Panc1 (cell line): Measurements from ENCODE around the gene TJP2. TPM values are rescaled to one million over a fixed set of nuclear protein-coding genes. Genes with fewer than 3 reads are reported as not detected.

Source experiments
- ATAC-seq: fragments of 200-7000 bp; cut with Tn5 transposase; 2 replicates; pipeline ENCODE4 v1.9.1; 2020; ENCODE audit warnings: mild to moderate bottlenecking, moderate library complexity
- BruUV-seq: library from RNA; stranded (reverse); fragments of 400-500 nt; replicated peaks from 2 replicates; lab custom pipeline; 2021; lab: Mats Ljungman, UMichigan
- CTCF ChIA-PET: fragments of 300-600 bp; sonication (Branson Sonifier 250); formaldehyde crosslinking; loops from one replicate; lab custom pipeline; 2022; ENCODE audit warnings: antibody characterized with exemption; lab: Charles Lee
- POLR2A ChIA-PET: fragments of 300-600 bp; sonication (Branson Sonifier 250); formaldehyde crosslinking; loops from one replicate; lab custom pipeline; 2022; ENCODE audit warnings: antibody characterized with exemption; lab: Charles Lee
- DNase-seq: peaks from one replicate; pipeline ENCODE4 v3.0.0-alpha.2; 2010; ENCODE audit warnings: low read depth, low spot score
- H3K27ac ChIP-seq: 2 replicates; pipeline ENCODE4 v1.5.1; 2011; ENCODE audit warnings: mild to moderate bottlenecking, low read length, inconsistent platforms
- H3K27me3 ChIP-seq: fragments of 200-500 bp; sonication (Bioruptor generic); 2 replicates; pipeline ENCODE4 v1.6.0; 2014; ENCODE audit warnings: low read length, inconsistent platforms; ENCODE audit not compliant: control insufficient read depth, insufficient read depth
- H3K36me3 ChIP-seq: fragments of 200-500 bp; sonication (Bioruptor generic); 2 replicates; pipeline ENCODE4 v1.5.1; 2014; ENCODE audit warnings: inconsistent platforms, mild to moderate bottlenecking, low read length, moderate library complexity; ENCODE audit not compliant: control insufficient read depth, insufficient read depth
- H3K4me1 ChIP-seq: 2 replicates; pipeline ENCODE4 v1.5.1; 2011; ENCODE audit warnings: inconsistent platforms, mild to moderate bottlenecking, low read length, moderate library complexity; ENCODE audit not compliant: control insufficient read depth, insufficient read depth
- H3K4me3 ChIP-seq, 2 experiments: 2 replicates each; pipeline ENCODE4 v1.5.1; 2011 to 2012; ENCODE audit warnings: low read depth in 2 of 2, low read length in 2 of 2, mild to moderate bottlenecking in 2 of 2, inconsistent platforms in 1 of 2, moderate library complexity in 1 of 2
- H3K9me3 ChIP-seq: fragments of 200-500 bp; sonication (Bioruptor generic); 2 replicates; pipeline ENCODE4 v1.5.1; 2014; ENCODE audit warnings: low read depth, mild to moderate bottlenecking, inconsistent platforms, low read length, moderate library complexity; ENCODE audit not compliant: control insufficient read depth, insufficient read depth
- POLR2AphosphoS5 ChIP-seq: IDR thresholded peaks from 2 replicates; pipeline ENCODE4 v1.6.1; 2012; ENCODE audit warnings: mild to moderate bottlenecking, low read depth, low read length, moderate library complexity
- SIN3A ChIP-seq: IDR thresholded peaks from 2 replicates; pipeline ENCODE4 v1.6.1; 2012; ENCODE audit warnings: low read depth, mild to moderate bottlenecking, low read length, moderate library complexity, borderline replicate concordance; ENCODE audit not compliant: insufficient read depth
- TCF7L2 ChIP-seq: IDR thresholded peaks from 2 replicates; pipeline ENCODE4 v1.6.1; 2011; ENCODE audit warnings: mild to moderate bottlenecking, low read depth, low read length, inconsistent platforms
- in situ Hi-C: cut with HindIII; loops from 2 replicates; pipeline ENCODE4 v1.10.0; 2016; ENCODE audit warnings: low sequenced_read_pairs, low pct_unique_long_range_greater_than_20kb
- intact Hi-C: fragments of 100-400 bp; cut with micrococcal nuclease; formaldehyde crosslinking; loops from one replicate; pipeline ENCODE4 v1.10.0; 2022; ENCODE audit not compliant: unreplicated experiment
- total RNA-seq: library from RNA; stranded (reverse); gene quantifications from one replicate; pipeline ENCODE4 v1.2.1, GENCODE V29; 2021; ENCODE audit not compliant: unreplicated experiment
- TF ChIP-seq, protein P1 (sequence below): fragments of 450-650 bp; IDR thresholded peaks from 2 replicates; pipeline ENCODE4 v1.5.1; 2017; ENCODE audit warnings: mild to moderate bottlenecking
- TF ChIP-seq, protein P2 (sequence below), 2 experiments: IDR thresholded peaks; 2 replicates each; pipeline ENCODE4 v1.6.1; 2011 to 2012; ENCODE audit warnings: low read depth in 2 of 2, control low read depth in 1 of 2, low read length in 1 of 2, mild to moderate bottlenecking in 1 of 2, moderate library complexity in 1 of 2; ENCODE audit not compliant: insufficient read depth in 1 of 2

TJP2 gene
- total RNA-seq, 1 experiment from 2014 or later = 40.2 TPM

GRCh38 chr9:69202556-69202955, 28.5 kb downstream of the TJP2 start:
- in situ Hi-C loops = no loop called here
- H3K4me3 ChIP-seq = no peak overlapping the region
- no peaks in the 10 kb centered on the region for H3K4me1 ChIP-seq
- POLR2A ChIA-PET = no interaction called here
- intact Hi-C loops = no loop called here
- BruUV-seq = no TSS peak
- no peaks in the 10 kb centered on the region for H3K27me3 ChIP-seq
- CTCF ChIA-PET = no interaction called here
- DNase-seq = no peak
- TF ChIP-seq, protein P1, sequence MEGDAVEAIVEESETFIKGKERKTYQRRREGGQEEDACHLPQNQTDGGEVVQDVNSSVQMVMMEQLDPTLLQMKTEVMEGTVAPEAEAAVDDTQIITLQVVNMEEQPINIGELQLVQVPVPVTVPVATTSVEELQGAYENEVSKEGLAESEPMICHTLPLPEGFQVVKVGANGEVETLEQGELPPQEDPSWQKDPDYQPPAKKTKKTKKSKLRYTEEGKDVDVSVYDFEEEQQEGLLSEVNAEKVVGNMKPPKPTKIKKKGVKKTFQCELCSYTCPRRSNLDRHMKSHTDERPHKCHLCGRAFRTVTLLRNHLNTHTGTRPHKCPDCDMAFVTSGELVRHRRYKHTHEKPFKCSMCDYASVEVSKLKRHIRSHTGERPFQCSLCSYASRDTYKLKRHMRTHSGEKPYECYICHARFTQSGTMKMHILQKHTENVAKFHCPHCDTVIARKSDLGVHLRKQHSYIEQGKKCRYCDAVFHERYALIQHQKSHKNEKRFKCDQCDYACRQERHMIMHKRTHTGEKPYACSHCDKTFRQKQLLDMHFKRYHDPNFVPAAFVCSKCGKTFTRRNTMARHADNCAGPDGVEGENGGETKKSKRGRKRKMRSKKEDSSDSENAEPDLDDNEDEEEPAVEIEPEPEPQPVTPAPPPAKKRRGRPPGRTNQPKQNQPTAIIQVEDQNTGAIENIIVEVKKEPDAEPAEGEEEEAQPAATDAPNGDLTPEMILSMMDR = no peak
- TF ChIP-seq POLR2AphosphoS5 (no peak), SIN3A (no peak), TCF7L2 (no peak)
- TF ChIP-seq, protein P2, sequence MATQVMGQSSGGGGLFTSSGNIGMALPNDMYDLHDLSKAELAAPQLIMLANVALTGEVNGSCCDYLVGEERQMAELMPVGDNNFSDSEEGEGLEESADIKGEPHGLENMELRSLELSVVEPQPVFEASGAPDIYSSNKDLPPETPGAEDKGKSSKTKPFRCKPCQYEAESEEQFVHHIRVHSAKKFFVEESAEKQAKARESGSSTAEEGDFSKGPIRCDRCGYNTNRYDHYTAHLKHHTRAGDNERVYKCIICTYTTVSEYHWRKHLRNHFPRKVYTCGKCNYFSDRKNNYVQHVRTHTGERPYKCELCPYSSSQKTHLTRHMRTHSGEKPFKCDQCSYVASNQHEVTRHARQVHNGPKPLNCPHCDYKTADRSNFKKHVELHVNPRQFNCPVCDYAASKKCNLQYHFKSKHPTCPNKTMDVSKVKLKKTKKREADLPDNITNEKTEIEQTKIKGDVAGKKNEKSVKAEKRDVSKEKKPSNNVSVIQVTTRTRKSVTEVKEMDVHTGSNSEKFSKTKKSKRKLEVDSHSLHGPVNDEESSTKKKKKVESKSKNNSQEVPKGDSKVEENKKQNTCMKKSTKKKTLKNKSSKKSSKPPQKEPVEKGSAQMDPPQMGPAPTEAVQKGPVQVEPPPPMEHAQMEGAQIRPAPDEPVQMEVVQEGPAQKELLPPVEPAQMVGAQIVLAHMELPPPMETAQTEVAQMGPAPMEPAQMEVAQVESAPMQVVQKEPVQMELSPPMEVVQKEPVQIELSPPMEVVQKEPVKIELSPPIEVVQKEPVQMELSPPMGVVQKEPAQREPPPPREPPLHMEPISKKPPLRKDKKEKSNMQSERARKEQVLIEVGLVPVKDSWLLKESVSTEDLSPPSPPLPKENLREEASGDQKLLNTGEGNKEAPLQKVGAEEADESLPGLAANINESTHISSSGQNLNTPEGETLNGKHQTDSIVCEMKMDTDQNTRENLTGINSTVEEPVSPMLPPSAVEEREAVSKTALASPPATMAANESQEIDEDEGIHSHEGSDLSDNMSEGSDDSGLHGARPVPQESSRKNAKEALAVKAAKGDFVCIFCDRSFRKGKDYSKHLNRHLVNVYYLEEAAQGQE (IDR thresholded peaks at IDR 0.05; ENCODE audit: insufficient read depth in 1 of 2, low read depth in 2 of 2, low read length in 1 of 2) = no peak
- no peaks in the 10 kb centered on the region for H3K36me3 ChIP-seq
- H3K27ac ChIP-seq = no peak overlapping the region
- no peak for ATAC-seq
- H3K9me3 ChIP-seq = no peaks in the 10 kb centered on the region

- no peak overlapping the region for H3K27ac ChIP-seq
- no peaks in the 10 kb centered on the region for H3K36me3 ChIP-seq
- DNase-seq (no peak), ATAC-seq (no peak)
- in situ Hi-C loops (no loop called here), intact Hi-C loops (no loop called here)
- no peak overlapping the region for H3K4me3 ChIP-seq
- no peaks in the 10 kb centered on the region for H3K27me3 ChIP-seq
- CTCF ChIA-PET = no interaction called here
- H3K4me1 ChIP-seq = no peaks in the 10 kb centered on the region
- POLR2A ChIA-PET = no interaction called here
- TF ChIP-seq, protein P1 = no peak
- no peaks in the 10 kb centered on the region for H3K9me3 ChIP-seq
- BruUV-seq = no TSS peak
These were observed 30.2 kb downstream of the TJP2 start for GRCh38 chr9:69204326-69204725.

- Histone ChIP-seq H3K4me3 (no peak overlapping the region), H3K9me3 (no peaks in the 10 kb centered on the region), H3K27me3 (no peaks in the 10 kb centered on the region), H3K27ac (no peak overlapping the region), H3K36me3 (no peaks in the 10 kb centered on the region), H3K4me1 (no peaks in the 10 kb centered on the region)
- intact Hi-C loops (no loop called here), in situ Hi-C loops (no loop called here)
- no peak for ATAC-seq
- ChIA-PET POLR2A (no interaction called here), CTCF (no interaction called here)
- TF ChIP-seq POLR2AphosphoS5 (no peak), TCF7L2 (no peak), SIN3A (no peak)
- TF ChIP-seq, protein P2 (IDR thresholded peaks at IDR 0.05; ENCODE audit: insufficient read depth in 1 of 2, low read depth in 2 of 2, low read length in 1 of 2) = no peak
- TF ChIP-seq, protein P1 = no peak
- DNase-seq = no peak
- no TSS peak for BruUV-seq
These were observed 30.8 kb downstream of the TJP2 start for GRCh38 chr9:69204849-69205248.
